ENCODE results near the gene RPRML.
"Not testable (repeated sequence)": the region's sequence is repeated elsewhere in the genome, so short reads cannot be mapped to it uniquely, and the experiment has no call there.

RPRML gene

DNA sequence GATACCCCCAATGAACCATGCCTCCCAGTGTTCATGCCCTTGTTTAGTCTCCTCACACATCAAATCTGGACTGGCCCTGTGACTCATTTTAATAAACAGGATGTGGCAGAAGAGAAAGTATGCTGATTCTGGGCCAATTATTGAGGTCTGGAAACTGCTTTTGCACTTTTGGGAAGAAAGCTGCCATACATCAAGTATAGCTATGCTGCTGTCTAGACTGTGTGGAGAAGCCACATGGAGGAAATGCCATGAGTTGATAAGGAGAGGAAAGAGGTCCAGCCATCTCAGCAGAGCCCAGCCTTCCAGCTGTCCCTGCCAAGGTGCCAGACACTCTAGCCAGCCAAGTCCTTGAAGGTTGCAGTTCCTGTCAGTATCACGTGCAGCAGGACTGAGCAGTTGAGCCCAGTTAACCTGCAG, 16.7 kb downstream of the RPRML start:
- Histone ChIP-seq H3K9me3 (no peaks in the 10 kb centered on the region), H3K9ac (no peak overlapping the region), H3K4me1 (no peaks in the 10 kb centered on the region)

DNA sequence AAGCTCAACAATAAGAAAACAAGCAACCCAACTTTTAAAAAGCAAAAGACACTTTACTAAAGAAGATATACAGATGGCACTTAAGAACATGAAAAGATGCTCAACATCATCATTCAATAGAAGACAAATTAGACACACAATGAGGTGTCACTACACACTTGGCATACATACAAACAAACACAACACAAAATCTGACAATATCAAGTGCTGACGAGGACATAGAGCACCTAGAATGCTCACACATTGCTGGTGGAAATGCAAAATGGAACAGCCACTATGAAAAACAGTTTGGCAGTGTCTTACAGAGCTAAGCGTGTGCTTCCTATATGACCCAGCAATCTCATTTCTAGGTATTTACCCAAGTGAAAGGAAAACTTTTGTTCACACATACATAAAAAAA, 18.9 kb downstream of the RPRML start:
- Histone ChIP-seq H4K20me1 (peaks cover 9% of the 10 kb centered on the region; the same call in 1 of the 2 replicates), H3K4me2 (no peak overlapping the region), H3K4me3 (no peak overlapping the region), H3K9ac (no peak overlapping the region), H3K36me3 (peaks cover 6% of the 10 kb centered on the region; the same call in 1 of the 2 replicates), H3K4me1 (no peaks in the 10 kb centered on the region), H3K9me3 (no peaks in the 10 kb centered on the region), H3K27ac (no peak overlapping the region), H3K27me3 (no peaks in the 10 kb centered on the region)
- no peak for TF ChIP-seq Cebpa-rat (IDR thresholded peaks at IDR 0.05)

More for the DNA sequence above, 16.7 kb downstream of the RPRML start:
- H4K20me1 ChIP-seq: peaks cover 9% of the 10 kb centered on the region; the same call in 1 of the 2 replicates
- no peak overlapping the region for H3K27ac ChIP-seq
- no peak for TF ChIP-seq Cebpa-rat (IDR thresholded peaks at IDR 0.05)
- H3K4me2 ChIP-seq: no peak overlapping the region
- no peaks in the 10 kb centered on the region for H3K36me3 ChIP-seq
- H3K27me3 ChIP-seq: no peaks in the 10 kb centered on the region
- no peak overlapping the region for H3K4me3 ChIP-seq

DNA sequence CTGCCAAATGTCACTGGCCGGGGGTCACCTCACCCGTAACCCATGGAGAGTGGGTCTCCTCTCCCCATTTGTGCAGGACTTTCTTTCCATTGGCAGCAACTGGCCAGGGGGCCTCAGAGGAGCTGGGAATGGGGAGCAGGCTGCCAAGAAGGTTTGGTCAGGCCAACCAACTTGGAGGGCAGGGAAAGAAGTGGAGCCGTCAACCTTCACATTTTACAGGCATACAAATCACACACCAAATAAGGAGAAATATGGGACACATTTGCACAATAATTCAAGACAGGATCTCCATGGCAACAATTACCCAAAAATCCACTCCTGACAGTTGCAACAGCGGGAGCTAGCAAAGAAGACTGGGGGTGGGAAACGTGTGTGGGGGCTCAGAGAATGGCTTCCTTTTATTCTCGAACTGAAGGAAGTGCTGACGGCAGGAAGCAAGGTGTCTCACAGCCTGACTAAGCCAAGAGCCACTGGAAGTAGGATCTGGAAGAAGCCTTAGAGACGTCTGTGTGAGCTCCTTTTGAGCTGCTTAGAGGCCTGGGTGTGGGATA, 20.9 kb downstream of the RPRML start:
- no peaks in the 10 kb centered on the region for H3K27me3 ChIP-seq

DNA sequence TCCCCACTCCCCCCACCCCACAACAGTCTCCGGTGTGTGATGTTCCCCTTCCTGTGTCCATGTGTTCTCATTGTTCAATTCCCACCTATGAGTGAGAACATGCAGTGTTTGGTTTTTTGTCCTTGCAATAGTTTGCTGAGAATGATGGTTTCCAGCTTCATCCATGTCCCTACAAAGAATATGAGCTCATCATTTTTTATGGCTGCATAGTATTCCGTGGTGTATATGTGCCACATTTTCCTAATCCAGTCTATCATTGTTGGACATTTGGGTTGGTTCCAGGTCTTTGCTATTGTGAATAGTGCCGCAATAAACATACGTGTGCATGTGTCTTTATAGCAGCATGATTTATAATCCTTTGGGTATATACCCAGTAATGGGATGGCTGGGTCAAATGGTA, 25.9 kb downstream of the RPRML start:
- Histone ChIP-seq H3K36me3 (peaks cover 16% of the 10 kb centered on the region; the same call in 1 of the 2 replicates), H3K4me1 (peaks cover 16% of the 10 kb centered on the region)
- not testable (repeated sequence) for H3K4me3 ChIP-seq, H3K9ac ChIP-seq, H3K9me3 ChIP-seq, H4K20me1 ChIP-seq, H3K27me3 ChIP-seq, H3K27ac ChIP-seq, H3K4me2 ChIP-seq

More for the DNA sequence above, 20.9 kb downstream of the RPRML start:
- Histone ChIP-seq H3K9me3 (no peaks in the 10 kb centered on the region), H3K36me3 (peaks cover 6% of the 10 kb centered on the region; the same call in 1 of the 2 replicates), H4K20me1 (no peaks in the 10 kb centered on the region), H3K4me2 (no peak overlapping the region), H3K4me3 (no peak overlapping the region), H3K4me1 (no peaks in the 10 kb centered on the region), H3K27ac (no peak overlapping the region), H3K9ac (no peak overlapping the region)
- no peak for TF ChIP-seq Cebpa-rat (IDR thresholded peaks at IDR 0.05)

DNA sequence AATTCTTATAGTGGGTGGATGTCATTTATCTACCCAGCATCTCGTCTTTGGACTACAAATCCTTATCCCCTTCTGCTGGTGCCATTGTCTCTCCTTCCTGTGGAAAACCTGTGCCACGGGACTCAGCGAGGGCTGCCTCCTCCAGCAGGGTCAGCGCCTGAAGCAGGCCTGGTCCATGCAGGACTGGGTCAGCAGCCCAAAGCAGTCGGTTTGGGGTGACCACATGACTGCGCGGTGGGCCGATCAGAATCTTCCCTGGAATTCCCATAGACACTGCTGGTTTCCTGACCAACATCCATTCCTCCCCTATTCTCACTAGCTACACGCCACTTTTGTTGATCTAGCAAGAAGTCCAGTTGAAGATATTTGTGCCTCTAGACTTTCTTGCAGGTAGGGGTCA, 26.9 kb downstream of the RPRML start:
- no peak for TF ChIP-seq Cebpa-rat (IDR thresholded peaks at IDR 0.05)

DNA sequence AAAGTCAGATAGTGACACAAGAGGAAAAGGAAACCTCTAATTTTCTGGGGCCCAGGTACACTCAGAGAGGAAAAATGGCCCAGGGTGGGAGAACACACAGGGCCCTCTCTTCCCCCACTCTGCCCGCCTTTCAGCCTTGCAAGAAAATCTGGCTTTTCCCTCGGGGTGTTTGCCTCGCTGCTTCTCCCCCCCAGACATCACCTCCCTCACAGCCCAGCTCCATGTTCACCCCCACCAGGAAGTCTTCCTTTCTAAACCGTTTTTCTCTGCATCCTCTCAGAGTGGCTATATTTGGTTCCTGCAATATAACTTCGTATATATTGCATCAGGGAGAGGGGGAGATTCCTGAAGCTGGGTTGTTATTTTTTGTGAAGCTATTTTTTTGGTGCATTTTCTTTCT, 27.3 kb downstream of the RPRML start:
- Histone ChIP-seq H3K36me3 (peaks cover 16% of the 10 kb centered on the region; the same call in 1 of the 2 replicates), H3K27me3 (no peaks in the 10 kb centered on the region), H3K27ac (no peak overlapping the region; the same call in 1 of the 2 replicates), H3K9me3 (no peaks in the 10 kb centered on the region), H3K9ac (no peak overlapping the region), H3K4me3 (no peak overlapping the region), H4K20me1 (no peaks in the 10 kb centered on the region), H3K4me1 (peaks cover 21% of the 10 kb centered on the region), H3K4me2 (peak overlapping the region; percentile 65)
- no peak for TF ChIP-seq Cebpa-rat (IDR thresholded peaks at IDR 0.05)

More for the DNA sequence above, 26.9 kb downstream of the RPRML start:
- no peaks in the 10 kb centered on the region for H3K27me3 ChIP-seq
- H3K4me1 ChIP-seq: peaks cover 17% of the 10 kb centered on the region
- no peaks in the 10 kb centered on the region for H4K20me1 ChIP-seq
- H3K4me2 ChIP-seq: peak overlapping the region; percentile 65
- no peaks in the 10 kb centered on the region for H3K9me3 ChIP-seq
- H3K36me3 ChIP-seq: peaks cover 16% of the 10 kb centered on the region; the same call in 1 of the 2 replicates
- H3K27ac ChIP-seq: no peak overlapping the region
- no peak overlapping the region for H3K9ac ChIP-seq
- H3K4me3 ChIP-seq: no peak overlapping the region

DNA sequence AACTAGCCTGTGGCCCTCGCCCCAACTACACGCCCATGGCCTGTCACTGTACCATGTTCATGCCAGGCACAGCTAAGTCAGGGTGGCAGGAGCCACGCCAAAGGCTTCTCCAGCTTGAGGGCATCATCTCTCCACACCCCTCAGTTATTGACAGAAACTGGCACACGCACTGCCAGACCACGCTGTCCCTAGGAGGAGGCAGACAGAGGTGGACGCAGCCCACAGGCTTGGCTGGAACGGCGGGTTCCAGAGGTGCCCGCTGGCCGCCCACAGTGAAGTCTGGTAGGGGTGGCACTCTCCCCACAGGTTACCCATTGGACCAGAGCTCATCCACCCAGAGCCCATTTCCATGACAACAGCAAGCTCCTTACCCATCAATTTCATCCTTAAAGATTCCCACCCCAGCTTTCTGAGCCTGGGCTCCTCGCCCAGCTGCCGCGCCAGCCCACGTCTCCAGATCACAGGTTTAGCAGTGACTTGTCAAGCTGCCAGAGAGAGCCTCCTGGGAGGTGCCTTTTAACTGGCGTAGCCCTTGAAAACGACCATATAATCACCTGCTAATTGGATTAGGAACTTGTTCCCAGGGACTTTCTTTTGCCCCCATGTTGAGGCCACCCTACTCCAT, 27.9 kb downstream of the RPRML start:
- Histone ChIP-seq H3K4me2 (peak overlapping the region; percentile 65), H3K4me3 (no peak overlapping the region), H3K27me3 (no peaks in the 10 kb centered on the region), H3K9me3 (no peaks in the 10 kb centered on the region), H4K20me1 (no peaks in the 10 kb centered on the region), H3K27ac (no peak overlapping the region; the same call in 1 of the 2 replicates), H3K9ac (no peak overlapping the region), H3K36me3 (peaks cover 16% of the 10 kb centered on the region; the same call in 1 of the 2 replicates), H3K4me1 (peaks cover 27% of the 10 kb centered on the region)
- TF ChIP-seq Cebpa-rat (IDR thresholded peaks at IDR 0.05): no peak

DNA sequence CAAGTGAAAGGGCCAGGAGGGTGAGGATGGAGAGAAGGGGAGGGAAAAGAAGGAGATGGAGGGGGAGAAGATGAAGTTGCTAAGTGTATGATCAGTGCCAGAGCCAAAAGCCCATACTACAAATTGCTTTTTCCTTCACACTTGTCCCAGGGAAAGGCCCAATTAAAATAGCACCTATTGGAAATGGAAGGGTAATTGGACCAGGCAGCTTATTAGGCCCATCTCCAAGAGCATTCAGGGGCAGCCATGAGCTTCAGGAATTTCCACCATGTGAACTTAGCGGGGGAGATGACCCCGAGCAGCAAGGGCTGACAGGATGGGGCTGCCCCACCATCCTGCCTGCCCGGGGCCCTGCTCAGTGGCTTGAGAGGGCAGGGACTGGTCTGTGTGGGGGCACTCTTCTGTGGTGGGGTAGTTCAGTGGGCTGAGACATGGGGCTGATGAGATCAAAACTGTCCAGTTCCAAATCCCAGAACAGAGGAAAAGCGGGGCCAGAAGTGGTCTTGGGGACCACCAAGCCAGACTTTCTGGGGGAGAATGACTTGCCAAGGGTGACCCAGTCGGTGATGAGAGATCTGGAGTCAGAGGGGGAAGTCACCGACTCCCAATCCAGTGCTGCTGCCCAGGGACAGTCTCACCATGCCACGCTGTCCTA, 28.6 kb downstream of the RPRML start:
- Histone ChIP-seq H3K4me3 (no peak overlapping the region), H4K20me1 (peaks cover 6% of the 10 kb centered on the region; the same call in 1 of the 2 replicates), H3K27ac (no peak overlapping the region), H3K4me1 (peaks cover 34% of the 10 kb centered on the region), H3K9ac (no peak overlapping the region), H3K36me3 (peaks cover 11% of the 10 kb centered on the region; the same call in 1 of the 2 replicates), H3K9me3 (no peaks in the 10 kb centered on the region), H3K4me2 (no peak overlapping the region), H3K27me3 (no peaks in the 10 kb centered on the region)
- TF ChIP-seq Cebpa-rat (IDR thresholded peaks at IDR 0.05): no peak

DNA sequence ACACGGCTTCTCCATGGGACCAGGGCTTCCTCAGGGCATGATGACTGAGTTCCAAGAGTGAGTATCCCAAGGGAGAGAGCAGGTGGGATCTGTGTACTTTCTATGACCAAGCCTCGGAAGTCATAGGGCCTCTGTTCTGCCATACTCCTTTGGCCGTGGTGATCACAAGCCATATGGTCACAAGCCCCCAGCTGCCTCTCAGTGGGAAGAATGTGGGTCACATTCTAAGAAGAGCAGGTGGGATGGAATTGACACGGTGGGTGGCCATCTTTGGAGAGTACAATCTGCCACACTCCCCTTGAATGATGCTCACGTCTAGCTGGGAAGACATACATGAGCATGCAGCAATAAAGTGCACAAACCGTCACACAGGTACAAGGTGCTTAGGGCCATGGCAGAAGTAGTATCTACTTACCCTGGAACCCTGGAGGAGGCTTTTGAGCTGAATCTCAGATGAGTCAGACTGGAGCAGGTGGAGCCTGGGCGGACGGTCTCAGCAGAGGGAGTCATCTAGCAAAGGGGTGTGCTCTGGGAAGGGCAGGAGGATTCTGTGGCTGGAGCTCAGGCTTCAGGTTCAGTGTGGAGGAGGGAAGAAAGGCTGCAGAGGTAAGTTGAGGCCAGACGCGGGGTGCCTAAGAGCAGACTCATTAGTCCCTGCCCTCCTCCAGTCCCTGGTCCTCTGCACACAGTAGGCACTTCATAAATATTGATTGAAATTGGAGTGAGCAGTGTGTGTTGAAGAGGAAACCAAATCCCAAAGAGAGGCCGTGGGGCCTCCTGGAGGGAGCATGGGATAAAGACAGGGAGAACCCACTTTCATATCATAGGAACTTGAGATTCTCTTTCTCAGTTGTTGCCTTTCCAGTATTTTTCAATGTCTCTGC, 29.5 kb downstream of the RPRML start:
- Histone ChIP-seq H3K36me3 (peaks cover 10% of the 10 kb centered on the region; the same call in 1 of the 2 replicates), H3K9me3 (no peaks in the 10 kb centered on the region), H3K4me1 (peaks cover 41% of the 10 kb centered on the region), H4K20me1 (peaks cover 12% of the 10 kb centered on the region; the same call in 1 of the 2 replicates), H3K4me2 (no peak overlapping the region), H3K27me3 (no peaks in the 10 kb centered on the region), H3K9ac (no peak overlapping the region), H3K27ac (no peak overlapping the region), H3K4me3 (no peak overlapping the region)
- no peak for TF ChIP-seq Cebpa-rat (IDR thresholded peaks at IDR 0.05)
